Activated CD8-positive, alpha-beta T cell treated with anti-CD3 and anti-CD28 coated beads for 36 hours (primary cell): Measurements from ENCODE around the gene AUTS2. TPM values are rescaled to one million over a fixed set of nuclear protein-coding genes. Genes with fewer than 3 reads are reported as not detected.

Source experiments
- ATAC-seq: fragments of 200-7000 bp; cut with Tn5 transposase; one replicate; pipeline ENCODE4 v1.10.0; 2021; ENCODE audit warnings: mild to moderate bottlenecking, moderate library complexity
- CTCF ChIA-PET: fragments of 350-600 bp; sonication (Branson Sonifier 250); formaldehyde crosslinking; loops from one replicate; lab custom pipeline; 2021; ENCODE audit warnings: antibody characterized with exemption; lab: Charles Lee
- POLR2A ChIA-PET: fragments of 350-600 bp; sonication (Branson Sonifier 250); formaldehyde crosslinking; loops from one replicate; lab custom pipeline; 2021; ENCODE audit warnings: antibody characterized with exemption; lab: Charles Lee
- DNase-seq: peaks from one replicate; pipeline ENCODE4 v3.0.0-alpha.2; 2020
- H3K27ac Mint-ChIP-seq: one replicate; pipeline ENCODE4 v1.8.0; 2021; ENCODE audit warnings: mild to moderate bottlenecking, mixed read lengths
- H3K27me3 Mint-ChIP-seq: one replicate; pipeline ENCODE4 v1.8.0; 2021; ENCODE audit warnings: mixed read lengths
- H3K36me3 Mint-ChIP-seq: one replicate; pipeline ENCODE4 v1.8.0; 2021; ENCODE audit warnings: low read depth, mixed read lengths
- H3K4me1 Mint-ChIP-seq: one replicate; pipeline ENCODE4 v1.8.0; 2021; ENCODE audit warnings: low read depth, mixed read lengths
- H3K4me3 Mint-ChIP-seq: one replicate; pipeline ENCODE4 v1.8.0; 2021; ENCODE audit warnings: mild to moderate bottlenecking, moderate library complexity, mixed read lengths
- H3K9me3 Mint-ChIP-seq: one replicate; pipeline ENCODE4 v1.8.0; 2021; ENCODE audit warnings: mixed read lengths
- intact Hi-C: fragments of 100-400 bp; cut with micrococcal nuclease; formaldehyde crosslinking; loops from one replicate; pipeline ENCODE4 v1.10.0; 2022
- total RNA-seq, 2 experiments: library from RNA; stranded (reverse); gene quantifications; one replicate each; pipeline ENCODE4 v1.2.3, GENCODE V29; 2021
- TF ChIP-seq, protein P1 (sequence below): fragments of 200-600 bp; IDR thresholded peaks from one replicate; pipeline ENCODE4 v1.8.0; 2022; ENCODE audit warnings: antibody characterized with exemption, mild to moderate bottlenecking

AUTS2 gene
- total RNA-seq, 2 experiments from 2014 or later = 3.1 to 3.3 TPM

GRCh38 chr7:70076325-70076724 lies 478.1 kb downstream of the AUTS2 start:
- no peaks in the 10 kb centered on the region for H3K9me3 Mint-ChIP-seq
- H3K27ac Mint-ChIP-seq = no peak overlapping the region
- H3K4me1 Mint-ChIP-seq = no peaks in the 10 kb centered on the region
- no peaks in the 10 kb centered on the region for H3K36me3 Mint-ChIP-seq
- CTCF ChIA-PET = no interaction called here
- TF ChIP-seq, protein P1, sequence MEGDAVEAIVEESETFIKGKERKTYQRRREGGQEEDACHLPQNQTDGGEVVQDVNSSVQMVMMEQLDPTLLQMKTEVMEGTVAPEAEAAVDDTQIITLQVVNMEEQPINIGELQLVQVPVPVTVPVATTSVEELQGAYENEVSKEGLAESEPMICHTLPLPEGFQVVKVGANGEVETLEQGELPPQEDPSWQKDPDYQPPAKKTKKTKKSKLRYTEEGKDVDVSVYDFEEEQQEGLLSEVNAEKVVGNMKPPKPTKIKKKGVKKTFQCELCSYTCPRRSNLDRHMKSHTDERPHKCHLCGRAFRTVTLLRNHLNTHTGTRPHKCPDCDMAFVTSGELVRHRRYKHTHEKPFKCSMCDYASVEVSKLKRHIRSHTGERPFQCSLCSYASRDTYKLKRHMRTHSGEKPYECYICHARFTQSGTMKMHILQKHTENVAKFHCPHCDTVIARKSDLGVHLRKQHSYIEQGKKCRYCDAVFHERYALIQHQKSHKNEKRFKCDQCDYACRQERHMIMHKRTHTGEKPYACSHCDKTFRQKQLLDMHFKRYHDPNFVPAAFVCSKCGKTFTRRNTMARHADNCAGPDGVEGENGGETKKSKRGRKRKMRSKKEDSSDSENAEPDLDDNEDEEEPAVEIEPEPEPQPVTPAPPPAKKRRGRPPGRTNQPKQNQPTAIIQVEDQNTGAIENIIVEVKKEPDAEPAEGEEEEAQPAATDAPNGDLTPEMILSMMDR = no peak
- H3K27me3 Mint-ChIP-seq = peaks cover 1% of the 10 kb centered on the region
- POLR2A ChIA-PET = no interaction called here
- H3K4me3 Mint-ChIP-seq = no peak overlapping the region
- ATAC-seq = no peak
- intact Hi-C loops = no loop called here
- no peak for DNase-seq

DNA sequence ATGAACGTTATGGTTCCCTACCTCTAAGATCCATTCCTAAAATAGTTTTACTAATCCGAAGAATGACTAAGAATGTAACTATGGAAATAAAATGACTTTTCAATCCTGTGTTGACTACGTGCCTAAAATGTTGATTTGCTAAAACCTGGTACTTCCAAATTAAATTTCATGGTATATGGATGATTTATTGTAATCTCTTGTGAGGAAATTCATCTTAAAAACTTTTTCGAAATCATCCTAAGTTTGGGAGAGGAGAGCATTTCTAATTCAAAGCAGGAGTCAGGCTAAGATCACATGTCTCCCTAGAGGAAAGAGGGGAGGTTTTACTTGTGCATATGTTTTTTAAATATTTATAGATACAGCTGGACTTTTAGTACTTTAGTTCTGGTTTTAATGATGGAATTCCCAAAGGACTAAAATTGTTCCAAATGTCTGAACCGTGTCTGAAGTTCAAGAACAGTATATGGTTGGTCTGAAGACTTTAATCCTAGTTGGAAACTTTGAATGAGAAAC lies 483.9 kb downstream of the AUTS2 start:
- POLR2A ChIA-PET = no interaction called here
- Mint-ChIP-seq H3K27ac (no peak overlapping the region), H3K4me1 (no peaks in the 10 kb centered on the region), H3K4me3 (no peak overlapping the region), H3K36me3 (no peaks in the 10 kb centered on the region), H3K27me3 (peaks cover 1% of the 10 kb centered on the region), H3K9me3 (peaks cover 1% of the 10 kb centered on the region)
- CTCF ChIA-PET = no interaction called here
- intact Hi-C loops = no loop called here
- ATAC-seq = no peak
- TF ChIP-seq, protein P1 = no peak
- no peak for DNase-seq

- intact Hi-C loops = no loop called here
- no peaks in the 10 kb centered on the region for H3K27me3 Mint-ChIP-seq
- no peaks in the 10 kb centered on the region for H3K36me3 Mint-ChIP-seq
- ChIA-PET POLR2A (no interaction called here), CTCF (no interaction called here)
- no peak overlapping the region for H3K4me3 Mint-ChIP-seq
- H3K9me3 Mint-ChIP-seq = peaks cover 3% of the 10 kb centered on the region
- H3K4me1 Mint-ChIP-seq = no peaks in the 10 kb centered on the region
- TF ChIP-seq, protein P1 = no peak
- no peak for DNase-seq
- ATAC-seq = no peak
- no peak overlapping the region for H3K27ac Mint-ChIP-seq
These were observed 493.1 kb downstream of the AUTS2 start for GRCh38 chr7:70091362-70091761.

- TF ChIP-seq, protein P1 = no peak
- H3K4me3 Mint-ChIP-seq = no peak overlapping the region
- intact Hi-C loops = no loop called here
- no peak for ATAC-seq
- peaks cover 1% of the 10 kb centered on the region for H3K9me3 Mint-ChIP-seq
- CTCF ChIA-PET = interaction anchor here (0.8 kb wide), 1 partner anchor 45 kb away, joined by 3 read pairs; no protein-coding TSS in a partner anchor
- H3K27me3 Mint-ChIP-seq = no peaks in the 10 kb centered on the region
- no peaks in the 10 kb centered on the region for H3K36me3 Mint-ChIP-seq
- POLR2A ChIA-PET = no interaction called here
- no peaks in the 10 kb centered on the region for H3K4me1 Mint-ChIP-seq
- H3K27ac Mint-ChIP-seq = no peak overlapping the region
- DNase-seq = no peak
These were observed 494.3 kb downstream of the AUTS2 start for GRCh38 chr7:70092314-70093204.

DNA sequence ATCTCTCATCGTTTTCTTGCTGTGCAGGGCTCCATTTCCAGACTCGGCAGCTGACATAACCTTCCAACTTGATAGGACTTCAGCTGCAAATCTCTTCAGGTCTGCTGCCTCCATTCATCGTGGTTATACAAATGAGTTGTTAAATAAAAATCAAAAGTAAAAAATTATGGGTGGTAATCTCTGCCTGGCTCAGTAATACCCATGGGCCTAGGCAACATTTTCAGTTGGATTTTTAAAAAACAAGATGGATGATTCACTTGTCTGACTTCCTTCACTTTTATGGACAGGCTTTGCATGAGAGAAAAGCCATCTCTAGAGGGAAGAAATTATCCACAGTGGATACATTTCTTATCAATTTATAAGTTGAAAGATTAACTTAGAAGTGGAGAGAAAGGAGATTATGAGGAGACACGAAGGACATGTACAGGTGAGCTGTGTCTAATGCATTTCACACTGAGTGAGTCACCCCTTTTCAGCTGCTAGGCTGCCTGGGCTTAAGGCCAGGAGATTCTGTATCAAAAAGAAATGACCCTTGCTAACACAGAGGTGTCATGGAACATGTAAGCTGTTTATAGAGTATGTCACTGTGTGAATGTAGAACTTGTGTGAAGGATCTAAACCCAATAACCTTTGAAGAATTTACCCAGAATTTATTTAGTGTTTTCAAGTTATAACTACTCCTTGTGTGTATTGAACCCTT lies 495.1 kb downstream of the AUTS2 start:
- ChIA-PET CTCF (no interaction called here), POLR2A (no interaction called here)
- ATAC-seq (no peak), DNase-seq (no peak)
- H3K9me3 Mint-ChIP-seq = no peaks in the 10 kb centered on the region
- no peak overlapping the region for H3K27ac Mint-ChIP-seq
- H3K27me3 Mint-ChIP-seq = no peaks in the 10 kb centered on the region
- H3K36me3 Mint-ChIP-seq = no peaks in the 10 kb centered on the region
- TF ChIP-seq, protein P1 = no peak
- no peak overlapping the region for H3K4me3 Mint-ChIP-seq
- H3K4me1 Mint-ChIP-seq = no peaks in the 10 kb centered on the region
- intact Hi-C loops = no loop called here
